CD4-positive, alpha-beta T cell treated with Interleukin-21 for 1 hour (primary cell): ENCODE data around the gene PDIA3.
"Not testable (repeated sequence)": the region's sequence is repeated elsewhere in the genome, so short reads cannot be mapped to it uniquely, and the experiment has no call there.

ENCODE experiments used
- DNase-seq: peaks from one replicate; pipeline ENCODE4 v3.0.0-alpha.2; 2020

The PDIA3 gene

DNA sequence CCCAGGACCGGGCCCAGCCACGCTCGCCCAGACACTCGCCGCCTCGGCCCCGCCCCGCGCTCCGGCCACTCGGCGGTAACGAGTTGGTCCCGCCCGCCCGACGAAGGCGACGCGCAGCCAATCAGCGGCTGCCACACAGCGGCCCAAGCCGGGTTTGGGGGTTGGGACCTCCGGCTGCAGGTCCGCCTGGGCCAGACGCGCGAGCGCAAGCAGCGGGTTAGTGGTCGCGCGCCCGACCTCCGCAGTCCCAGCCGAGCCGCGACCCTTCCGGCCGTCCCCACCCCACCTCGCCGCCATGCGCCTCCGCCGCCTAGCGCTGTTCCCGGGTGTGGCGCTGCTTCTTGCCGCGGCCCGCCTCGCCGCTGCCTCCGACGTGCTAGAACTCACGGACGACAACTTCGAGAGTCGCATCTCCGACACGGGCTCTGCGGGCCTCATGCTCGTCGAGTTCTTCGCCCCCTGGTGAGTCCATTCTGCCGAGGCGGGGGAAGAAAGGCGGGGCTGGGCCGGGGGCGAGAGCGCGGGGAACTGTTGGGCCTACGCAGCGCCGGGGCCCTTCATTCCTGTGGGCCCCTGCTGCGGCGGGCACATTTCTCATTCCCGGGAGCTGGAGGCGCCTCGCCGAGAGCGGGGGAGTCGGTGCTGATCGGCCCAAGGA lies at the start of gene PDIA3:
TSS of gene PDIA3 (plus strand) at position 194 of the 658 bp plus-strand sequence. CDS start at position 296, 102 bp downstream.
- DNase-seq, result peak; percentile 90

DNA sequence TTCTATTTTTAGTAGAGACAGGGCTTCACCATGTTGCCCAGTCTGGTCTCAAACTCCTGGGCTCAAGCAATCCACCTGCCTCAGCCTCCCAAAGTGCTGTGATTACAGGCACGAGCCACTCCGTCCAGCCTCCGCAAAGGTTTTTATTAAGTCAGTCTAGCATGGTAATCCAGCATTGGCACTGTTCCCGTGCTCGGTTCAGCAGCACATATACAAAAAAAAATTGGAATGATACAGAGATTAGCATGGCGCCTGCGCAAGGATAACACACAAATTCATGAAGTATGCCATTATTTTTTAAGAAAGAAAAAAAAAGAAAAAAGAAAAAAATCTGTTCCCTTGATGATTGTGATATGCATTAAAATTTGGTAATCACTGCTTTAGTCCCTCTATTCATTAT lies 44.1 kb upstream of the PDIA3 start:
- no peak for DNase-seq

DNA sequence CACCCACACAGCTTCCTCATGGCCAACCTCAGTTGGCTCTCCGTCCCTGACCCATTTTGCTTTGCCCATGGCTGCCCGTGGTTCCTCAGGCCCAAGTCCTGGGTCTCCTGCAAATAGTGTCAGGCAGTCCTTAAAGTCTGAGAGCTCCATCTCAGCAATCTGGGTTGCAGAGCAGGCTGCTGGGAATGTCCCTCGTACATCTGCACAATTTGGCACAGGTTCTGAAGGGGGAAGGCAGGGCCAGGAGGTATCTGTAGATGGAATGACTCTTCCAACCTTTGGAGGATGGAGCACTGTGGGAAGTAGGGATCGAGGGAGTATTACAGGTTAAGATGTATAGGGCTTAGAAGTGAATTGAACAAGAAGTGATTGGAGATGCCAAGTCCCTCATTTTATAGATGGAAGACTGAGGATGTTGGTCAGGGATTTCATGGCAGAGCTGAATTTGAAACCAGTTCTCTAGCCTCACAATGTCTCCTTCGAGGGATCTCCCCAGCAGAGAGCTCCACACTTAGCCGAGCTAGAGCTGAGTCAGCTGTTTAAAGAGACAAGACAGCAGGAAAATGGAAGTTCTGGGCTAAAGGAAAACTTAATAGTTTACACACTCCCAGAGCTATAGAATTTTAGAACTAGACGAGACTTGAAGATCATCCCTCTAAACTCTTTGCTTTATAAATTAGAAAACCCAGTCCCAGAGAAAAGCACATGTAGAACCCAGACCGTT lies 43.4 kb upstream of the PDIA3 start:
- no peak for DNase-seq

DNA sequence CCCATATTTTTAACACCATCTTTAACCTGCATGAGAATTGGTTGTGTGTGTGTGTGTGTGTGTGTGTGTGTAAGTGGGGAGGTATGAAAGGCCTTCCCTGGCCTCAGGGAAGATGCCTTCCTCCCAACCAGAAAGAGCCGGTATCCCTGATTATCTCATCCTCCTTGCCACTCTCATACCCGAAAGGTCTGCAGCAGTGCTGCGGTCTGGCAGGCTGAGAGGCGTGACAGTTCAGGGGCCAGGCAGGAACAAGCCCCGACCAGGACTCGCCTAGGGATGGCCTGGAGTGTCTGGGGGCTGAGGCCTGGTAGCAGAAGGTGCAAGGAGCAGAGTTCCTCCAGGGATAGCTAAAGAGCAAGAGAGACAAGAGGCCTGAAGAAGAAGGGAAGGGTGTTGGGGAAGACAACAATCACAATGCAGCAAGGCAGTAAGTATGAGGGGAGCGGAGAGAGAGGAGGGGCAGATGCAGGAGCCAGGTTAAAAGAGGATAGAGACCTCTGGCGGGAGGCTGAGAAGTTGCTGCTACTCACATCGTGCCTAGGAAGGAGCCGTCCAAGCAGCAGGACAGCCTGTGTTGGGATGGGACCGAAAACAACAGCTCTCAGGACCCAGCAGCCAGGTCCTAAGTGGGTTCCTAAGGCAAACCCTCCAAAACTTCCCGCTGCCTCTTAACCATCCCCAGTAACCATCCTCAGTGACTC lies 35.7 kb upstream of the PDIA3 start:
- not testable (repeated sequence) for DNase-seq

DNA sequence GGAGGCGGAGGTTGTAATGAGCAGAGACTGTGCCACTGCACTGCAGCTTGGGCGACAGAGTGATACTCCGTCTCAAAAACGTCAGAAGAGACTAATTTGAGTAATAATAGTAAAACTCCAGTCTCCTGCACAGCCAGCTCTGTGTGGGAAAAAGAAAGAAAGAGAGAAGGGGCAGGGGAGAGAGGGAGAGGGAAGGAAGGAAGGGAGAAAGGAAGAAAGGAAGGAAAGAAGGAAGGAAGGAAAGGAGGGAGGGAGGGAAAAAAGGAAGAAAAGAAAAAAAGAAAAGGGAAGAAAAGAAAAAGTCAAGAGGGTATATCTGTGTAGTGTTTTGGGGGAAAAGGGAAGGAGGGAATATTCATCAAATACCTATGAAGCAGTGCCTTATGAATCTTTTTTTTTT lies 23.1 kb upstream of the PDIA3 start:
- no peak for DNase-seq

DNA sequence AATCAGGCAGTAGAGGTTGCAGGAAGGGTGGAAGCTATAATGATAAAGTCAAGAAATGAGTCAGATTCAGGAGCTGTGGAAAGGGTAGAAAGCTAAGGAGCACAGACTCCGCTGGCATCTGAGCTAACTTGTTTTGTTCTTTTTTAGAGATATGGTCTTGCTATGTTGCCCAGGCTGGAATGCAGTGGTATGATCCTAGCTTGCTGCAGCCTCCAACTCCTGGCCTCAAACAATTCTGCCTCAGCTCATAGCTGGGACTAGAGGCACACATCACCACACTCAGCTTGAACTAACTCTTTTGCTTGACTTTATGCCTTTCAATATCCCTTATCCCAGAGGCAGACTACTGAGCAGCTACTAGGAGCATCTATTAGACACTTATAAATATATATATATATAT lies 19.9 kb upstream of the PDIA3 start:
- DNase-seq, result not testable (repeated sequence)

DNA sequence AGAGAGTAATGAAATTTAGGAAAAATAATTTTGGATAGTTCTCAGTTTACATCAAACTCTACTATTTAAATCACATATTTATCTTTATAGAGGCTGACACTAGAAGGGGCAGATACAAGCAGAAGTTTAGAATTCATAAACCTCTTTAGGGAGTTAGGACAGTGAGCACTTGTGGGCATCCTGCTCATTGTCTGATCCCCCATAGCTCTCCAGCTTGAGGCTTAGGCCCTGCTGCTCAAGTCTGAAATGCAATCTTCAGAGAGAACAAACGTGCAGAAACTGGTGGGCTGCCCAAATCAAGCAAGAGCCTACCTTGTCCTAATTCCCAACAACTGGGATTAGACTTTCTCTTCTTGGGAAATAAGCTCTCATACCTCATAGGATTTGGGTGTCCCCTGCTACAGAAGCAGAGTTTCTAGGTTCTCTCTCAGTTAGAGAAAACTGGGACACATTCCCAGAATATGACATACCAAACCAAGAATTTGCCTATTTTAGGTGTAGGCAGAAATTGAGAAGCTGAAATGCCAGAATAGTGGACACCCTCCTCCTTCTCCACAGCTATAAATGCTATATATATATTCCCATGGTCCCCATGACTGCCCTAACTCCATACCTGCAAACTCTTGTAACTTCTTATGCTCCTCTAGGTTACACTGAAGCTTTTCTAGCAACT lies 18.0 kb upstream of the PDIA3 start:
- DNase-seq, result not testable (repeated sequence)

DNA sequence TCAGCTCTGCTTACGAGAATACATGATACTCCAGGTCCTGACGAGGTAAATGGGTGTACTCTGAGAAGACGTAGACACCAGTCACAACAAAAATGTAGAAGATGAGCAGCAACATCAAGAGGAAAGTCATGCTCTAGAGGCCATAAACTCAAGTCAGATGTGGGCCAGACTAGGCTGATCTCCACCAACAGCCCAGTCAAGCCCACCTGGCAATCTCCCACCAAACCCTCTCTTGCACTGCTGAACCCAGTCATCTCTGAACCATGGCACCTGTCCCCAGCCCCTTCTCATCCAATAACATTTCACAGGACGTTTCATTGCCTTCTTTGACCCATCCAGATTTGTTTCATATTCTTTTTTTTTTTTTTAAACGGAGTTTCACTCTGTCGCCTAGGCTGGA lies 10.8 kb upstream of the PDIA3 start:
- no peak for DNase-seq

DNA sequence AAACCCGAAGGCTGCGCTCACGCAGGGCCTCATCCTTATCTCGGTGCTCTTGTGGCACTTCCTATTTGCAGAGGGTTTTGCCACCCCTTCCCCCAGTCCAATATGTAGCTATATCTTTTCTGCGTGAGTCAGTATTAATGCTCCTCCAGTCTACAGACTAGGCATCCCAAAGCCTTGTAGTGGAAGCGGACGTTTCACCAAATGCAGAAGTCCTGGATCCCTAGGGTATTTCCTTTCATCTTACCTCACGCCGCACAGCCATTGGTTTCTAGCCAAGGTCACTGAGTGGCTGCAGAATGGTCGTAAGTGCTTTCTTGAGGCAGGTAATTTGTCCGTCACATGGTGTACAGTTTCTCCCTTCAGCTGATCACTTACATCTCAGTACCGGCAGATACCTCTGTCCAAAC lies 668 bp downstream of the PDIA3 start:
- DNase-seq, result peak; percentile 46

DNA sequence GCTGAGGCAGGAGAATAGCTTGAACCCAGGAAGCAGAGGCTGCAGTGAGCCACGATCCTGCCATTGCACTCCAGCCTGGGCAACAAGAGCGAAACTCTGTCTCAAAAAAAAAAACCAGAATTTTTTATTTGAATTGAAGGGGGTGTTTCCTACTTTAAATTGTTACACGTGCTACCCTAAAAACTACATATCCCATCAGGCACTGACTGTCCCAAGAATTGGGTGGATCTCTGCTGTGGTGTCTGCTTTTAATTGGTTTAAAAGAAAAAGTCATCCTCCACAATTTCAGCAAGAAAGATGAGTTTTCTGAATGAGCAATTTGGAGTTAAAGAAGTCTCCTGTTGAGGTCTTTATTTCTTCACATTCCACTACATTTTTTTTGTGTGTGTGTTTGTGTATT lies 2.1 kb downstream of the PDIA3 start:
- peak; percentile 64 for DNase-seq

DNA sequence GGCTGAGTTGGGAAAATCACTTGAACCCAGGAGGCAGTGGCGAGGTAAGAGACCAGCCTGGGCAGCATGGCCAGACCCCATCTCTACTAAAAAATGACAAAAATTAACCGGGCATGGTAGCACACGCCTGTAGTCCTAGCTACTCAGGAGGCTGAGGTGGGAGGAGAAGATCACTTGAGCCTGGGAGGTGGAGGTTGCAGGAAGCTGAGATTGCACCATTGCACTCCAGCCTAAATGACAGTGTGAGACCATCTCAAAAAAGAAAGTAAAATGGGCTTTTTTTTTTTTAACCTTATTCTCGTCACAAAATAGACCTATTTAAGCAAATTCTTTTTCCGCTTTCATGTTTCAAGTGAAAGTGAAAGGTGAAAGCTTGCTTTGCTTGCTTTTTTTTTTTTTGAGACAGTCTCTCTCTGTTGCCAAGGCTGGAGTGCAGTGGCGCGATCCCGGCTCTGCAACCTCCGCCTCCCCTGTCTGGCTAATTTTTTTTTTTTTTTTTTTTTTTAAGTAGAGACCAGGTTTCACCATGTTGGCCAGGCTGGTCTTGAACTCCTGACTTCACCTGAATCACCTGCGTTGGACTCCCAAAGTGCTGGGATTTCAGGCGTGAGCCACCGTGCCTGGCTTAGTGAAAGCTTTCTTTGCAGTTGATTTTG lies 3.6 kb downstream of the PDIA3 start:
- DNase-seq, result peak; percentile 80

DNA sequence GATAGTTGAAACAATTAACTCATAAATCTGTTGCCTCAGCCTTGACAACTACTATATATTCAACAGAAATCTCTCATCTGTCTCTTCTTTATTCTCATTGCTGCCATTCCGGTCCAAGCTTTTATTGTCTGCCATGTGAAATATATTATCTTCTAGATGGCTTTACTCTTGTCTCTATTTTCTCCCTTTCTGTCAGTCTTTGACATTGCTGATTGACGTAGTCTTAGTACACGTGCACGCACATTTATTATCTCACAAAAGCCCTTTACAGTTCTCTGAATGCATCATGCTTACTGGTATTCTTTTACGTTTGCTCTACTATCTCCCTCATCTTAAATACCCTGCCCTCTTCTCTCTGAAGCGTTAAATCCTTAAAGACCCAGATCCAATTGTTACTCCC lies 5.6 kb downstream of the PDIA3 start:
- no peak for DNase-seq

DNA sequence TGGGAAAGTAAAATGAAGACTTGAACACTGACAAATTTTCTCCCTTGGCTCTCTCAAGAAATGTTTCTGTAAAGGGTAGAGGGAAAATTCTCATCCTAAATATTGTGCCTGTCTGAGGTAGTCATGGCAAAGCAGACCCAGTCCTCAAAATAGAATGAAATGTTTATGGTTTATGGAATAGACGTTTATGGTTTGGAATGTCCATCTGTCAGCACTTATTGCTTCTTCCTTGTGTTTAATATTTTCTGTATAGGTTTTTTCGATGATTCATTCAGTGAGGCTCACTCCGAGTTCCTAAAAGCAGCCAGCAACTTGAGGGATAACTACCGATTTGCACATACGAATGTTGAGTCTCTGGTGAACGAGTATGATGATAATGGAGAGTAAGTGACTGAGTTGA lies 16.6 kb downstream of the PDIA3 start:
- no peak for DNase-seq

DNA sequence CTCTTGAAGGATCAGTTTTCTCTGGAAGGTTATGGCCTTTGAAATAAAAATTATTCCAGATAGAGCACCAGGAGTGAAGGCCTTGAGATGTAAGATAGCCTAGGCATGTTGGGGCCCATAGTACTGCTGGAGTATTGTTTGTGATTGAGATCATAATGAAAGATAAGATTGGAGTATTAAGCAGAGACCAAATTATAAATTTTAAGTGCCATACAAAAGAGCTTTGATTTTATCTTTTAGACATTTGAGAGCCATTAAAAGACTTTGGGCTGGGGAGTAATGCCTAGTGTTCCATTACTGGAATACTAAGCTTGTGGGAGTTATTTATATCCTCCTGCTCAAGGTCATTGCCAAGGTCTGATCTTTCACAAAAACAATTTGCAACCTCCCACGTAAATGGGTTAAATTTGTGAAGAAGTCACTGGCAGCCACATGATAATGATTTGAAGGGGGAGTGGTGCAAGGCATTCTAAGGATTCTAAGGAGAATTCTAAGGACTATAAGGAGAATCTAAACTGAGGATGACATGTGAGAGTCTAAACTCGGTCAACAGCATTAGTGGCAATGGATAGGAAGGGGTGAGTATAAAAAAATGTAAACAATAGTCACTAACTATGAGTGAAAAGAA lies 17.7 kb downstream of the PDIA3 start:
- DNase-seq, result no peak

DNA sequence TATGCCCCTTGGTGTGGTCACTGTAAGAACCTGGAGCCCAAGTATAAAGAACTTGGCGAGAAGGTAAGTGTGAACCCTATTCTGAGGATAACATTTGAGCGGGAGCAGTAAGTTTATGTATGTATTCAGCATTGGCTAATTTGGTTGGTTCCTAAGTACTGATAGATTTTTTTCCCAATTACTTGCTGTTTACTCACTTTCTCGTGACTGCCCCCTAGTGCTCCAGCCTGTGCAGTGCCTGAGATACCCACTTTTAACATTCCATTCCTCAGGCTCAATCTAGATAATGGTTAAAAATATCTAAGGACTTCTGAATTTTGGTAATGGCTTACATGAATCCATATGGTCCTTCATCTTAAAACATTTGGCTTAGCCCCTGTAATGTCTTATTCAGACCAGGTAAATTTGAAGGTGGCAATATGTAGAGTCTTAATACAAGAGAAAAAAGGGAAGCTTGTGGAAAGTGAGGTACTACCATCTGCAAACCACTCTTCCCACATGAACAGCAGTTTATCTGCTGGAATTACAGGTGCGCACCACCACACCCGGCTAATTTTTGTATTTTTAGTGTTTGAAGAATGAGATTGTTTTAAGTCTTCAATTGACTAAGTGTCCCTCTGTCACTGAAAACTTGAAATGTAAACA lies 23.5 kb downstream of the PDIA3 start:
- peak; percentile 67 for DNase-seq

DNA sequence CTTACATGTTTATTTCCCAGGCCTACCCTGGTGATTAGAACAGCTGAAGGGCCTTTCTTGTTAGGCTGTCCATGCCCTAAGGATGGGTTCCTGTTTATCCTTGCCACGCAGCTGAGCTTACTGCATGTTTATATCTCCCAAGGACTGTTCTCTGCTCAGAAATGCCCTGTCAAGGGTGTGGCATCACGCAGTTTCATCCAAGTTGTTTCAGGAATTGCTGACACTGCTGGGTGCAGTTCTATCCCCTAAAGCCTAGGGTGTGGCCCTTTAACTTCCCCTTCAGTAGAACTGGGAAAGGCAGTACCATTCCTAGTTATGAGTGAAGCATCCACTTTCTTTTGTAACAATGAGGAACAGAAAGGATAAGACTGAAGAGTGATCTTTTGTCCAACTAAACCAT lies 25.6 kb downstream of the PDIA3 start:
- DNase-seq, result no peak

DNA sequence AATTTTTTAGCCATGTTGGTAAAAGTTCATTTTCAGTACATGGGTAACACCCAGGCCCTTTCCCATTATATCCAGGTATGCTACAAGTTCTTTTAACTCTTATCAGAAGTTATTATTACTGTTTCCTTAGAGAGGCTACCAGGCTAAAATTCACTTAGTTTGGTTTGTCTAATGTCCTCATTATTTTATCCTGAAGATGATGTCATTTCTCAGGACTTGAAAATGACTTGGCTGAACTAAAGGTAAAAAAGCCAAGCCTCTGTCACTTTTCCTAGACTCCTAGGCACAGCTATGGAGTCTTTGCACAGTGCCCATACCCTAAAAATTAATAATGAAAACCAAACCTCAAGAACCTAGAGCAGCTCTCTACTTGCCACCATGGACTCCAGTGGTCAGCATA lies 26.4 kb downstream of the PDIA3 start:
- no peak for DNase-seq

DNA sequence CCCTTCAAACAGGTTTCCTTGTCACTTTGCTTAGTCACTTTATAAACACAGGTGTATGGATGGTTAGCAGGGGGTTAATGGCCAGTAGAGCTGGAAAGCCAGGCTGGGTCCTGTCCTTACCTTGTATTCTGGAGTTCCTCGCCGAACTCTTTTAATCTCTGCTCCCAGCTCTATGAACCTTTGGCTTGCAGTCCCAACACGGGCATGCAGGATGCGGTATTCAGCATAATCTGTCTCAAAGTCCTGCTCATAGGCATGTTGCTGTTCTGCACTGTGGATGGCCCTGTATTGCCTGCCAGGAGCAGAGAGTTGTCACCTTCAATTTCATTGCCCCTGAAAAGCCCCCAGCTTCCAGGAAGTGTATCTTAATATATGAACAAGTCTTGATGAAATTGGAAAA lies 27.8 kb downstream of the PDIA3 start:
- DNase-seq, result no peak

DNA sequence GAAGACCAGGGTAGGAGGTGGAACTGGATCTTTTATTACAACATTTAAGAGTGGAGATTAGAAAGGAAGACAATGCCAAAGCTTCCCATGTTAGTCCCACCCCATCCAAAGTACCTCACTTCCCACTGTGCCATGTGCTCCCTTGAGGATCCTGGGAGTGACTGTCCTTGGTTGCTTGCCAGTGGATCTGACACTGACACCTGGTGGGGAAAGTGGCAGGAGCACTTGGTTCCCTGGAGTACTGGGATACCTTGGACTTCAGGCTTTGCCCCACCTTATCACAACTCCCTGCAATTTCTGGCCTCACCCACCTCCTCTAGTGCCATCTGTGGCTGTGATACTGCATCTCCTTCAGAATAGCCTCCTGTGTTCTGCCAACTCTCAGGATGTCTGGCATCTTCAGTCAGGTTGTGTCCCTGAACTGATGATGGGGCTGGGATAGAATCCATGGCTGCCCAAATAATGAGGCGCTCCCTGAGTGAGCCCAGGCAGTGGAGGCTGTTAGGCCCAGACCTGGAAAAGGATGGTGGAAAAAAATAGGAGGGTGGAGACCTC lies 29.2 kb downstream of the PDIA3 start:
- no peak for DNase-seq

DNA sequence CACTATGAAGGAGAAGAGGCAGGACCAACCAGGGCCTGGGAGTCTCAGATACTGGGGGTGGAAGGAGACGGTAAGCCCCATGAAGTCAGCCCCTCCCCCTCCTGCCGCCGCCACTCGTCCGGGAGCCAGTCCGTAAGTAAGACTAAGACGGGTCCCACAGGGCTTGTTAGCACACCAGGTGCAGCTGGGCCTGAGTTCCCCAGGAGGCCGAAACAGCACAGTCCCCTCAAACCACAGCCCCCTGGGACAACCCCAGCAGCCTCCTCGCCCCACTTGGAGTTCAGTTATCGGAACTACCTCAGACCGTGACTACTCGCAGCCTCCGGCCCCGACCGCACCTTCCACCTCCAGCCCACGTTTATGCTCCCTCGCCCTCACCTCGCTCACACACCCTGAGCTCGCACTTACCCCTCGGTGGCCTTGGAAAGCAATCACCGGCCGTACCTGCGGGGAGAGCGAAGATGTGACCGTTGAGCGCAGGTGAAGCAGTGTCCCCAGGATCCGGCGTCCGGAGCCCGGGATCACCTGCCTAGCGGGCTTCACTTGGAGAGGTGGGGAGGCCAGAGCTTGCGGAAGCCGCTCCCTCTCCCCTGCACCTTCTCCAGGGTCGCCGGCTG lies 30.0 kb downstream of the PDIA3 start:
- DNase-seq, result peak; percentile 33

DNA sequence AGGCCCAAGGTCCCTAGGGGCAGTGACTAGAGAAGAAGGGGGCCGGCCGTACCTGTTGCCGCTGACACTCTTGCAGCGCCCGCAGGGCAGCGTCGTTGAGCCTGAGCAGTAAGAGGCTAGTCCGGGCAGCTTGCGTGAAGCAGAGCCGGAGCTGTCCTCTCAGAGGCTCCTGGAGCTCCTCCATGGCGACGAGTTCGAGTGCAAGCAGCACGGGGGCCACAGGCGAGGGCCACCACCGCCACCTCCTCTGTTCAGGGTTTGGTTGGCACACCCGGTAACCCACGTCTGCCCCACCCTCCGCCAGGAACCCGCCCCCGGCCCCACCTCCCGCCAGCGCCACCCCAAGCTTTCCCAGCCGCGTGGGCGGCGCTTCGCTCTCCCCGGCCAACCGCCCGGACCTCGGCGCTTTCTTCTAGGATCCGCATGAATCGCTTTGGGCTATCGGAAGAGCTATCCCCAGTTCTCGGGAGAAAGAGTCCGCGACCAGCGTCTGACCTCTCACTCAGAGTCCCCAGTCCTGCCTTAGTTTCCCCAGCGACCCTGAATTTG lies 30.6 kb downstream of the PDIA3 start, which contains the start of gene ELL3:
TSS of gene ELL3 (minus strand) at position 249 of the 549 bp plus-strand sequence. CDS start at position 184, 65 bp downstream.
- peak; percentile 80 for DNase-seq
